Measurements from ENCODE around the gene PLA2G4B.
A peak's percentile ranks its signal among the peaks of the same experiment; 100 is the strongest.

Gene PLA2G4B

GRCh38 chr15:41891226-41891625 is 52.6 kb downstream of the PLA2G4B start:
- DNase-seq = no peak

- DNase-seq = no peak
Observed at GRCh38 chr15:41891946-41892345, 53.3 kb downstream of the PLA2G4B start.

- DNase-seq = no peak
Observed at GRCh38 chr15:41892621-41893421, 54.2 kb downstream of the PLA2G4B start.

- no peak for DNase-seq
Observed at GRCh38 chr15:41893422-41894250, 55.0 kb downstream of the PLA2G4B start, which contains the start of gene SPTBN5. Gene SPTBN5, minus strand, starts transcription at chr15:41894053. Its CDS starts 556 bp downstream, at chr15:41893497.

- no peak for DNase-seq
Observed at GRCh38 chr15:41894251-41894790, 55.7 kb downstream of the PLA2G4B start.

DNA sequence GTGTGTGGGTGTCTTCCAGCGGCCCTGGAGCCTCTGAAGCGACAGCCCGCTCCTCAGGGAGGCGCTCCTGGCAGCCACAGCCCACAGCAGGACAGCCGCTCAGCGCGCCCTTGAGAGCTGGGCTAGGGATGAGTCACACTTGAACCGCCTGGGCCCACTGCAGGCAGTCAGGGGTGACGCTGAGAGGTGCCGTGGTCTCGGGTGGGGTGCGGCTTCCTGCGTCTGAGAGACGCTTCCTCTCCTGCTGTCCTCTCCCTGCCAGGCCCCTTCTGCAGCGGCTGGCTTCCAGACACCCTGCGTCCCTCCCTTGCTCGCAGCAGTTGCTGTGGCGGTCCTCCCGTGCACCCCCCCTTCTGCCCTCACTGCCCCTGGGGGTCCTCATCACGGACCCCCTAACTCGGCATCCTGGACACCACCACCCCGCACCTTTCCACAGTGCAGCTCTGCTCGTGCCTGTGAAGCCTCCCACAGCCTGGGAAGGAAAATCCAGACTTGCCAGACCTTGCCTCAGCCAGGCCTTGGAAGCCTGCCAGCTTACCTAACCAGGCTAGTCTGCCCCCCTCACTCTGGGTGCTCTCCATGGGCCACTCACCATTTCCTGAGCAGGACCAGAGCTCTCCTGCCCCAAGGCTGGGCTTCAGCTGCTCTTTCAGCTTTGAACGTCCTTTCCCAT is 56.3 kb downstream of the PLA2G4B start:
- DNase-seq = peak; percentile 78

DNA sequence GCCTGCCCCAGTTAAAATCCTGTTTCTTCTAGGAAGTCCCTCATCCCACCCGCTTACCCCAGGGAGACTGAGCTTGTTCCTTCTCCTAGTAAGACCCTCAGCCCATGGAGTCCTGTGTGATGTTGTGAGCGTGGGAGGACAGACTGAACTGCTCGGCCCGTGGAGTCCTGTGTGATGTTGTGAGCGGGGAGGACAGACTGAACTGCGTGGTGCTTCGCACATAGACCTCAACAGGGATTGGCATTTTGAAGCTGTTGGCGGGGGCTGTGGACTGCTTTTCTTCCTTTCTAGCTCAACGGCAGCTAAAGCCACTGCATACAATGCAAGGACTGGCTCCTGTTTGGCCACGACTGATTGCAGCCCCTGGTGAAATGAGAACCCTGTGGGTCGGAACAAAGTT is 56.8 kb downstream of the PLA2G4B start:
- no peak for DNase-seq

- no peak for DNase-seq
Observed at GRCh38 chr15:41895957-41896356, 57.3 kb downstream of the PLA2G4B start.

- no peak for DNase-seq
Observed at GRCh38 chr15:41896566-41896965, 57.9 kb downstream of the PLA2G4B start.

GRCh38 chr15:41897363-41897799 is 58.7 kb downstream of the PLA2G4B start:
- no peak for DNase-seq
